CD4-positive, alpha-beta T cell (primary cell): Measurements from ENCODE around the gene LEF1. TPM values are rescaled to one million over a fixed set of nuclear protein-coding genes. Genes with fewer than 3 reads are reported as not detected.

ENCODE experiments used
- ATAC-seq: fragments of 200-7000 bp; cut with Tn5 transposase; one replicate; pipeline ENCODE4 v1.10.0; 2022; ENCODE audit warnings: mild to moderate bottlenecking; ENCODE audit not compliant: poor library complexity
- CTCF ChIA-PET: fragments of 350-600 bp; sonication (Branson Sonifier 250); formaldehyde crosslinking; loops from one replicate; lab custom pipeline; 2021; ENCODE audit warnings: antibody characterized with exemption, inconsistent platforms; lab: Charles Lee
- POLR2A ChIA-PET: fragments of 350-600 bp; sonication (Branson Sonifier 250); formaldehyde crosslinking; loops from one replicate; lab custom pipeline; 2021; ENCODE audit warnings: antibody characterized with exemption, inconsistent platforms; lab: Charles Lee
- DNase-seq, 14 experiments: peaks; one replicate each; pipeline ENCODE4 v3.0.0-alpha.2; 2013 to 2020; ENCODE audit warnings: mixed read lengths in 2 of 14
- H3K27ac ChIP-seq, 2 donors: one replicate each; pipeline versions ENCODE4 v1.5.1 to v1.7.0; 2013; ENCODE audit warnings: low read length in 2 of 2, low read depth in 1 of 2, mild to moderate bottlenecking in 1 of 2
- H3K27me3 ChIP-seq, 2 experiments: 1 replicate in 1 of 2; 2 replicates in 1 of 2; pipeline versions ENCODE4 v1.6.1 to v1.7.0; 2013; ENCODE audit warnings: low read length in 2 of 2, control low read depth in 1 of 2, mild to moderate bottlenecking in 1 of 2, moderate library complexity in 1 of 2; ENCODE audit not compliant: insufficient read depth in 2 of 2, control insufficient read depth in 1 of 2
- H3K36me3 ChIP-seq: one replicate; pipeline ENCODE4 v1.6.1; 2013; ENCODE audit warnings: low read length, control low read depth; ENCODE audit not compliant: insufficient read depth
- H3K4me1 ChIP-seq: one replicate; pipeline ENCODE4 v1.6.1; 2013; ENCODE audit warnings: low read length, control low read depth; ENCODE audit not compliant: insufficient read depth
- H3K4me3 ChIP-seq: one replicate; pipeline ENCODE4 v1.5.1; 2013; ENCODE audit warnings: mild to moderate bottlenecking, low read length, moderate library complexity
- H3K9me3 ChIP-seq, 2 experiments: 1 replicate in 1 of 2; 2 replicates in 1 of 2; pipeline versions ENCODE4 v1.6.1 to v1.7.0; 2013; ENCODE audit warnings: low read length in 2 of 2, mild to moderate bottlenecking in 2 of 2, control low read depth in 1 of 2, moderate library complexity in 1 of 2; ENCODE audit not compliant: control insufficient read depth in 1 of 2, insufficient read depth in 1 of 2
- H3K27ac Mint-ChIP-seq: one replicate; pipeline ENCODE4 v1.8.0; 2020; ENCODE audit warnings: mixed read lengths
- H3K27me3 Mint-ChIP-seq: one replicate; pipeline ENCODE4 v1.8.0; 2021; ENCODE audit warnings: mixed read lengths
- H3K36me3 Mint-ChIP-seq: one replicate; pipeline ENCODE4 v1.8.0; 2021; ENCODE audit warnings: low read depth, mixed read lengths
- H3K4me1 Mint-ChIP-seq: one replicate; pipeline ENCODE4 v1.8.0; 2021; ENCODE audit warnings: low read depth, mixed read lengths
- H3K4me3 Mint-ChIP-seq: one replicate; pipeline ENCODE4 v1.8.0; 2020; ENCODE audit warnings: mild to moderate bottlenecking, mixed read lengths
- H3K9me3 Mint-ChIP-seq: one replicate; pipeline ENCODE4 v1.8.0; 2020; ENCODE audit warnings: mixed read lengths
- intact Hi-C, 2 experiments: fragments of 100-400 bp; cut with DNase I in 1 of 2; cut with micrococcal nuclease in 1 of 2; formaldehyde crosslinking; loops; one replicate each; pipeline versions ENCODE4 v1.15.1 to v1.9.0; 2023 to 2025; cut with DNase I, micrococcal nuclease
- total RNA-seq, 174 experiments: library from RNA in 2 of 174; stranded (reverse) in 2 of 174; gene quantifications; one replicate each; pipeline ENCODE4 v1.2.3 and lab custom pipeline; 2021 to 2026
- TF ChIP-seq, protein P1 (sequence below): fragments of 200-600 bp; IDR thresholded peaks from one replicate; pipeline ENCODE4 v1.8.0; 2022; ENCODE audit warnings: antibody characterized with exemption, mild to moderate bottlenecking

The LEF1 gene
- total RNA-seq, 2 experiments from 2014 or later = 409 to 438 TPM

DNA sequence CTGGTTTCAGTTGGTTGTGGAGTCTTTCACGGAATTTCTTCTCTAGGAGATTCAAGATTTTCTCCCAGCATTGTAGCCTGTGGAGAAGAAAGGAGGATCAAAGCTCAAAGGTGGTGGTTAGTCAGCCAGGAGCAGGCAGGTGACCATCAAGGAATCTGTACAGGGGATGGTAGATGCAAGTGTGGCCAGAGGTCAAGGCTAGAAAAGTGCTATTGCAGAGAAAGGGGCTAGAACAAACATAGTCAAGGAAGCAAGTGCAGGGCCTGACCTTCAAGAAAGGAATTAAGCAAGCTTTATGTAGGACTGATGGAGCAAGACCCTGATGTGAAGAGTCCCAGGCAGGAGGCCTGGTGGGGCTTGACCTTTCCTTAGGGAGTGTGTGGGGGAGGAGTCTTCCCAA lies 162.9 kb downstream of the LEF1 start:
- Mint-ChIP-seq H3K27ac (no peak overlapping the region), H3K36me3 (peaks cover 17% of the 10 kb centered on the region), H3K4me3 (no peak overlapping the region), H3K9me3 (no peaks in the 10 kb centered on the region), H3K4me1 (peaks cover 67% of the 10 kb centered on the region), H3K27me3 (no peaks in the 10 kb centered on the region)
- ChIA-PET POLR2A (no interaction called here), CTCF (interaction anchor here (1.0 to 1.2 kb wide), 2 partner anchors 10 to 13 kb away, joined by 3 to 4 read pairs; no protein-coding TSS in a partner anchor)
- intact Hi-C loops = no loop called here
- H3K4me3 ChIP-seq = no peak overlapping the region
- H3K36me3 ChIP-seq = peaks cover 3% of the 10 kb centered on the region
- no peaks in the 10 kb centered on the region for H3K27me3 ChIP-seq
- ATAC-seq (no peak), DNase-seq (no peak)
- peaks cover 16% of the 10 kb centered on the region for H3K4me1 ChIP-seq
- H3K9me3 ChIP-seq = no peaks in the 10 kb centered on the region
- TF ChIP-seq, protein P1, sequence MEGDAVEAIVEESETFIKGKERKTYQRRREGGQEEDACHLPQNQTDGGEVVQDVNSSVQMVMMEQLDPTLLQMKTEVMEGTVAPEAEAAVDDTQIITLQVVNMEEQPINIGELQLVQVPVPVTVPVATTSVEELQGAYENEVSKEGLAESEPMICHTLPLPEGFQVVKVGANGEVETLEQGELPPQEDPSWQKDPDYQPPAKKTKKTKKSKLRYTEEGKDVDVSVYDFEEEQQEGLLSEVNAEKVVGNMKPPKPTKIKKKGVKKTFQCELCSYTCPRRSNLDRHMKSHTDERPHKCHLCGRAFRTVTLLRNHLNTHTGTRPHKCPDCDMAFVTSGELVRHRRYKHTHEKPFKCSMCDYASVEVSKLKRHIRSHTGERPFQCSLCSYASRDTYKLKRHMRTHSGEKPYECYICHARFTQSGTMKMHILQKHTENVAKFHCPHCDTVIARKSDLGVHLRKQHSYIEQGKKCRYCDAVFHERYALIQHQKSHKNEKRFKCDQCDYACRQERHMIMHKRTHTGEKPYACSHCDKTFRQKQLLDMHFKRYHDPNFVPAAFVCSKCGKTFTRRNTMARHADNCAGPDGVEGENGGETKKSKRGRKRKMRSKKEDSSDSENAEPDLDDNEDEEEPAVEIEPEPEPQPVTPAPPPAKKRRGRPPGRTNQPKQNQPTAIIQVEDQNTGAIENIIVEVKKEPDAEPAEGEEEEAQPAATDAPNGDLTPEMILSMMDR = no peak
- H3K27ac ChIP-seq = no peak overlapping the region

DNA sequence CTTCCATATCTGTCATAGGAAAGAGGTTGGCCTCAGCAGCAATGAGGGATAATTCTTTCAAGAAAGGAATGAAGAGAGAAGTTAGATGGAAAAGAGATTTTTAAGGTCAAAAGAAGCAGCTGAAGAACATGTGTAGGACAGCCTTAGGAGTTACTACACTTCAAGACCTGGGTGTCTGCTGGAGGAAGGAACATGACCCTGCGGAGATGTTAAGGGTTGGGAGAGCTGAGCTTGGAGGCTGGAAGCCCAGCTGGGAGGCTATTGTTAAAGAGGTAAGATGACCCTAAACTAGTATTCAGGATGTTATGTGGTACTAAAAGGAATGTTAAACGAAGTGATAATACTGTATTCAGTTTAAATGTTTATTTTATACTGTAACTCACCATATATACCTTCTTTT lies 164.1 kb downstream of the LEF1 start:
- no peaks in the 10 kb centered on the region for H3K9me3 ChIP-seq
- no peaks in the 10 kb centered on the region for H3K27me3 Mint-ChIP-seq
- no peak overlapping the region for H3K4me3 Mint-ChIP-seq
- peak overlapping the region; percentile 47 for H3K27ac Mint-ChIP-seq
- ATAC-seq (no peak), DNase-seq (no peak)
- intact Hi-C loops = no loop called here
- POLR2A ChIA-PET = interaction anchor here (0.7 to 1.0 kb wide), 4 partner anchors 9 to 14 kb away, joined by 3 to 7 read pairs (median 4); partner anchors contain the start of gene HADH
- no peak overlapping the region for H3K27ac ChIP-seq
- CTCF ChIA-PET = interaction anchor here (0.9 to 1.4 kb wide), 2 partner anchors 13 to 15 kb away, joined by 3 to 4 read pairs; no protein-coding TSS in a partner anchor
- no peaks in the 10 kb centered on the region for H3K9me3 Mint-ChIP-seq
- TF ChIP-seq, protein P1 = no peak
- H3K4me1 Mint-ChIP-seq = peaks cover 78% of the 10 kb centered on the region
- no peaks in the 10 kb centered on the region for H3K27me3 ChIP-seq
- H3K36me3 ChIP-seq = no peaks in the 10 kb centered on the region
- no peak overlapping the region for H3K4me3 ChIP-seq
- peaks cover 19% of the 10 kb centered on the region for H3K36me3 Mint-ChIP-seq
- peaks cover 16% of the 10 kb centered on the region for H3K4me1 ChIP-seq

DNA sequence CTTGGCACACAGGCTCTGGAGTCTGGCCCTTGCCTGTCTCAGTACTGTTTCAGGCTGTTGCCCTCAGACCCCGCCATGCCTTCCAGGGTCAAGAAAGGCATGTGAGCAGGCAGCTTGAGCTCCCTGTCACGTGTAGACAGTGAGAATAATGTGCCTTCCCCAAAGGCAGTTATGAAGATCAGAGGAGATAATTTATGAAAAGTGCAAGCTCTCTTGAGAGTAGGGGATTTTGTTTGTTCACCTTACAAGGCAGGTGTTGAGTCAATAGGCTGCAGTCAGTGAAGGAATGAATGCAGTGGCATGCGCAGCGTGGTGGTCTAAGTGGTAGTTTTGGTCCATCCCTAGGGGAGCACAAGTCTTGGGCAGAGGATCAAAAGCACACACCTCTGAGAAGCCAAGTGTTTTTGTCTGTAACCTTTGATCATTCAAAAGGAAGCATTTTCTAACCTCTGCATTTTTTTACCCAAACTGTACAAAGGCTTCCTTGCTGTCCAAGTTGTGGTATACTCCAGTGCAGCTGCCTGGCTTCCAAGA lies 164.7 kb downstream of the LEF1 start:
- H3K36me3 Mint-ChIP-seq = peaks cover 20% of the 10 kb centered on the region
- peak overlapping the region; percentile 13 for H3K4me3 Mint-ChIP-seq
- no peaks in the 10 kb centered on the region for H3K27me3 Mint-ChIP-seq
- DNase-seq = peak in 1 of 14 experiments; percentile 16
- no peaks in the 10 kb centered on the region for H3K9me3 ChIP-seq
- H3K36me3 ChIP-seq = peaks cover 1% of the 10 kb centered on the region
- H3K27ac ChIP-seq = peak overlapping the region in 1 of 2 donors; percentile 2
- no peaks in the 10 kb centered on the region for H3K9me3 Mint-ChIP-seq
- POLR2A ChIA-PET = interaction anchor here (0.6 to 1.0 kb wide), 6 partner anchors 9 to 1616 kb away, joined by 3 to 7 read pairs (median 3); partner anchors contain the start of gene HADH
- TF ChIP-seq, protein P1 = no peak
- CTCF ChIA-PET = interaction anchor here (0.9 to 1.4 kb wide), 2 partner anchors 12 to 16 kb away, joined by 3 to 4 read pairs; no protein-coding TSS in a partner anchor
- H3K4me3 ChIP-seq = no peak overlapping the region
- no peaks in the 10 kb centered on the region for H3K27me3 ChIP-seq
- ATAC-seq = peak; percentile 70
- peak overlapping the region; percentile 47 for H3K27ac Mint-ChIP-seq
- H3K4me1 Mint-ChIP-seq = peaks cover 83% of the 10 kb centered on the region
- H3K4me1 ChIP-seq = peaks cover 16% of the 10 kb centered on the region
- intact Hi-C loops = no loop called here
